ENCODE data around the gene DTD1.
"Not testable (repeated sequence)": the region's sequence is repeated elsewhere in the genome, so short reads cannot be mapped to it uniquely, and the experiment has no call there.

The DTD1 gene

GRCh38 chr20:18740726-18741125, 152.9 kb downstream of the DTD1 start:
- DNase-seq (ENCODE audit: low read depth in 2 of 2), result no peak

- no peak for DNase-seq (ENCODE audit: low read depth in 2 of 2)
Observed at GRCh38 chr20:18742841-18743240, 155.0 kb downstream of the DTD1 start.

- no peak for DNase-seq (ENCODE audit: low read depth in 2 of 2)
Observed at GRCh38 chr20:18743665-18744440, 156.0 kb downstream of the DTD1 start.

- DNase-seq (ENCODE audit: low read depth in 2 of 2), result no peak
Observed at GRCh38 chr20:18747090-18747489, 159.2 kb downstream of the DTD1 start.

GRCh38 chr20:18748987-18749386, 161.1 kb downstream of the DTD1 start:
- DNase-seq (ENCODE audit: low read depth in 2 of 2), result no peak

- DNase-seq (ENCODE audit: low read depth in 2 of 2), result no peak
Observed at GRCh38 chr20:18749528-18749927, 161.7 kb downstream of the DTD1 start.

- DNase-seq (ENCODE audit: low read depth in 2 of 2), result no peak
Observed at GRCh38 chr20:18750735-18751134, 162.9 kb downstream of the DTD1 start.

GRCh38 chr20:18754030-18754652, 166.3 kb downstream of the DTD1 start:
- DNase-seq (ENCODE audit: low read depth in 2 of 2), result no peak

- no peak for DNase-seq (ENCODE audit: low read depth in 2 of 2)
Observed at GRCh38 chr20:18754653-18755045, 166.8 kb downstream of the DTD1 start.

GRCh38 chr20:18760852-18761251, 173.0 kb downstream of the DTD1 start:
- DNase-seq (ENCODE audit: low read depth in 2 of 2), result not testable (repeated sequence)

GRCh38 chr20:18767676-18768075, 179.8 kb downstream of the DTD1 start:
- DNase-seq (ENCODE audit: low read depth in 2 of 2), result no peak

GRCh38 chr20:18773566-18773965, 185.7 kb downstream of the DTD1 start:
- DNase-seq (ENCODE audit: low read depth in 2 of 2), result no peak

GRCh38 chr20:18774207-18774606, 186.4 kb downstream of the DTD1 start:
- DNase-seq (ENCODE audit: low read depth in 2 of 2), result no peak

- DNase-seq (ENCODE audit: low read depth in 2 of 2), result no peak
Observed at GRCh38 chr20:18775633-18776032, 187.8 kb downstream of the DTD1 start.

- no peak for DNase-seq (ENCODE audit: low read depth in 2 of 2)
Observed at GRCh38 chr20:18778690-18779392, 191.0 kb downstream of the DTD1 start.

GRCh38 chr20:18780385-18781130, 192.7 kb downstream of the DTD1 start:
- DNase-seq (ENCODE audit: low read depth in 2 of 2), result no peak

GRCh38 chr20:18781509-18781908, 193.7 kb downstream of the DTD1 start:
- DNase-seq (ENCODE audit: low read depth in 2 of 2), result no peak

- DNase-seq (ENCODE audit: low read depth in 2 of 2), result no peak
Observed at GRCh38 chr20:18783385-18783959, 195.6 kb downstream of the DTD1 start.

GRCh38 chr20:18787046-18787445, 199.2 kb downstream of the DTD1 start:
- not testable (repeated sequence) for DNase-seq (ENCODE audit: low read depth in 2 of 2)

- DNase-seq (ENCODE audit: low read depth in 2 of 2), result no peak
Observed at GRCh38 chr20:18788021-18788420, 200.2 kb downstream of the DTD1 start.

- DNase-seq (ENCODE audit: low read depth in 2 of 2), result no peak
Observed at GRCh38 chr20:18790787-18791186, 202.9 kb downstream of the DTD1 start.

All from stimulated activated CD8-positive, alpha-beta memory T cell treated with anti-CD3 and anti-CD28 coated beads, Interleukin-7, amount 100 ng/mL, for 4 hours (primary cell).